H1 (cell line): ENCODE measurements around the gene AIG1. TPM values are rescaled to one million over a fixed set of nuclear protein-coding genes. Genes with fewer than 3 reads are reported as not detected.

ENCODE experiments used
- JUN ChIP-seq: IDR thresholded peaks from 2 replicates; pipeline ENCODE4 v1.6.1; 2011; ENCODE audit warnings: low read depth, mild to moderate bottlenecking, improper control_type of control experiment, low read length
- TAF1 ChIP-seq: IDR thresholded peaks from 2 replicates; pipeline ENCODE4 v1.6.1; 2011; ENCODE audit warnings: mild to moderate bottlenecking, low read depth, low read length
- USF2 ChIP-seq: IDR thresholded peaks from 2 replicates; pipeline ENCODE4 v1.6.1; 2011; ENCODE audit warnings: low read length, improper control_type of control experiment
- polyA plus RNA-seq, 7 experiments: library from polyadenylated mRNA; depleted of rRNA in 3 of 7; stranded (reverse) in 5 of 7; unstranded in 2 of 7; fragments of >200 nt in 5 of 7; fragments of 200-250 nt in 2 of 7; gene quantifications; 1 replicate in 5 of 7; 2 replicates in 1 of 7; 4 replicates in 1 of 7; pipeline versions ENCODE4 v1.2.1 to v1.2.3, GENCODE V29; 2011 to 2013; ENCODE audit warnings: missing spikeins in 2 of 7, mixed read lengths in 2 of 7
- total RNA-seq: library from RNA; stranded (reverse); fragmentation: NEBNext Ultra II Directional; extraction: Animal tissue kit (Norgen Biotek cat#: 25700); gene quantifications from 2 replicates; pipeline ENCODE4 v1.2.1, GENCODE V29; 2021

Gene AIG1
- total and polyA plus RNA-seq, 2 of the 8 experiments (the other 6 are each of a cell fraction or from before 2014, with no cell fraction given) = 56.6 to 58.4 TPM

- TF ChIP-seq USF2 (no peak), JUN (no peak), TAF1 (no peak)
These were observed 275.2 kb downstream of the AIG1 start (continued) for GRCh38 chr6:143335865-143336264.
